A549 treated with Mapracorat at 1 μM for 4 hours (cell line): ENCODE results near the gene RNU1-3. TPM values are rescaled to one million over a fixed set of nuclear protein-coding genes. Genes with fewer than 3 reads are reported as not detected.

Experiments used
- total RNA-seq: library from RNA; stranded (reverse); fragments of 200-300 nt; extraction: Qiagen RNA extraction; gene quantifications from 5 replicates; pipeline ENCODE4 v1.2.3, GENCODE V29; 2022

Gene RNU1-3
- not detected in 5 replicates for total RNA-seq

DNA sequence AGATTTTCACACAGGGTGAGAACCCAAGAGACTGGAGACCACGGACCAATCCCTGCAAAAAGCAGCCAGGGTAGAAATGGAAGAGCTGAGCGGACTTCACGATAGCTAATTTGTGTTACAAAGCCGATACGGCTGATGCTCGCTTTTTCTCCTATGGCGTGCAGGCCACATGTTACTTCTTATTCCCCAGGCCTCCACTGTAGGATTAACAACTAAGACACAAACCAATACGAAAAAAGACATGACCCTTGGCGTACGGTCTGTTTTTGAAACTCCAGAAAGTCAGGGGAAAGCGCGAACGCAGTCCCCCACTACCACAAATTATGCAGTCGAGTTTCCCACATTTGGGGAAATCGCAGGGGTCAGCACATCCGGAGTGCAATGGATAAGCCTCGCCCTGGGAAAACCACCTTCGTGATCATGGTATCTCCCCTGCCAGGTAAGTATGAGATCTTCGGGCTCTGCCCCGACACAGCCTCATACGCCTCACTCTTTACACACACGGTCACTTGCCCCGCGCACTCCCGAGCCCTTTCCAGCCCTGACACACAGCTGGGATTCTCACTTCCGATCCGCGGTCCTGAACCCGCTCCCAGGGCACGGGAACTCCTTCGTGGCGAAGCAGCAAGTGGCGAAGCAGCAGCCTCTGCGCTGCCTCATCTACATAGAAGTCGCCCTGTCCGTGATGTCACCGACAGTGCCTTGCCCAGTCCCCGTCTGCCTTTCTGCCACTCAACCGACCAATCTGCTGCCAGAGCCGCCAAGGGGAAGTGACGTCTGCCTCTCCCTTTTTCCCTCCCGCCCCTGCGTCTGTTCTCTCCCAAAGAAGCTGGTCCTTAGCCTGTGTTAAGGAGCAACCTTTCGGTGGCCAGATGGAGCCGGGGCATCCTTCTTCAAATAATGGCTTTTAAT lies at the start of gene RNU1-3:
Gene RNU1-3 (minus strand): TSS at position 447 of the 912 bp plus-strand sequence.

Other genes with a start within 250 kb of the RNU1-3 start
- gene SPATA21, start 229.5 kb downstream of the RNU1-3 start, total RNA-seq: 0.07 to 0.22 TPM in 2 of 5 replicates, not detected in the others
- gene NECAP2, start 226.2 kb downstream of the RNU1-3 start, total RNA-seq: 39.0 to 44.2 TPM (median 40.0 TPM) in 5 replicates
- not detected in 5 replicates for gene RNU1-1, start 152.7 kb downstream of the RNU1-3 start, total RNA-seq
- gene NBPF1, start 53.4 kb downstream of the RNU1-3 start, total RNA-seq: 15.7 to 22.5 TPM (median 20.8 TPM) in 5 replicates
- not detected in 5 replicates for gene RNU1-4, start 73.6 kb upstream of the RNU1-3 start, total RNA-seq
- not detected in 5 replicates for gene RNU1-2, start 229.0 kb upstream of the RNU1-3 start, total RNA-seq